HepG2 (cell line): Measurements from ENCODE around the gene ASAP2. TPM values are rescaled to one million over a fixed set of nuclear protein-coding genes. Genes with fewer than 3 reads are reported as not detected.

Experiments
- ATAC-seq: fragments of 200-7000 bp; cut with Tn5 transposase; 3 replicates; pipeline ENCODE4 v1.9.1; 2020; ENCODE audit warnings: mild to moderate bottlenecking, moderate library complexity
- BruUV-seq: library from RNA; stranded (reverse); fragments of 400-500 nt; replicated peaks from 2 replicates; lab custom pipeline; 2021; lab: Mats Ljungman, UMichigan
- CTCF ChIA-PET: fragments of 300-600 bp; formaldehyde crosslinking; extraction: SDS; loops from one replicate; lab custom pipeline; 2021; ENCODE audit warnings: low total read pairs, inconsistent platforms, low intra/inter-chr PET ratio; lab: Yijun Ruan, JAX
- POLR2A ChIA-PET: fragments of 350-600 bp; sonication (Branson Sonifier 250); formaldehyde crosslinking; loops from one replicate; lab custom pipeline; 2020; ENCODE audit warnings: antibody characterized with exemption, inconsistent platforms; lab: Yijun Ruan, JAX
- DNase-seq: peaks from one replicate; pipeline ENCODE4 v3.0.0-alpha.2; 2015; ENCODE audit warnings: low spot score
- FAIRE-seq: peaks from 3 replicates; lab custom pipeline; 2011; peaks lifted over from hg19 to GRCh38; lab: Jason Lieb, UNC
- H2AFZ ChIP-seq: one replicate; pipeline ENCODE4 v1.6.1; 2011; ENCODE audit warnings: low read length, inconsistent platforms
- H3K27ac ChIP-seq: fragments of 300-600 bp; 3 replicates; pipeline ENCODE4 v1.8.0; 2011; ENCODE audit warnings: mixed run types, mild to moderate bottlenecking, mixed read lengths, low read length, inconsistent platforms; ENCODE audit not compliant: insufficient read depth; ENCODE audit errors: extremely low read length
- H3K27me3 ChIP-seq, 2 experiments: fragments of 200-600 bp in 1 of 2; 2 replicates in 1 of 2; 3 replicates in 1 of 2; pipeline versions ENCODE4 v1.6.0 to v1.8.0; 2011; ENCODE audit warnings: low read length in 2 of 2, mild to moderate bottlenecking in 2 of 2, moderate library complexity in 2 of 2, inconsistent platforms in 1 of 2; ENCODE audit not compliant: insufficient read depth in 2 of 2, control insufficient read depth in 1 of 2
- H3K36me3 ChIP-seq, 2 experiments: fragments of 200-600 bp in 1 of 2; replicated peaks in 1 of 2; 2 replicates in 1 of 2; 3 replicates in 1 of 2; pipeline versions ENCODE4 v1.5.1 to v1.8.0; 2011; ENCODE audit warnings: low read length in 2 of 2, inconsistent platforms in 1 of 2; ENCODE audit not compliant: insufficient read depth in 2 of 2, control insufficient read depth in 1 of 2
- H3K4me1 ChIP-seq: 2 replicates; pipeline ENCODE4 v1.5.1; 2012; ENCODE audit warnings: low read length, inconsistent platforms; ENCODE audit not compliant: insufficient read depth
- H3K4me2 ChIP-seq: 2 replicates; pipeline ENCODE4 v1.6.0; 2011; ENCODE audit warnings: low read depth, low read length, inconsistent platforms
- H3K4me3 ChIP-seq, 3 experiments: fragments of 200-600 bp in 1 of 3; sonication (generic), shearing (Covaris generic) in 1 of 3; replicated peaks in 1 of 3; 2 replicates each; pipeline ENCODE4 v1.5.1; 2011 to 2016; ENCODE audit warnings: low read length in 3 of 3, inconsistent platforms in 2 of 3, low read depth in 2 of 3, mild to moderate bottlenecking in 2 of 3, control low read depth in 1 of 3, mixed read lengths in 1 of 3; ENCODE audit not compliant: insufficient read depth in 1 of 3
- H3K79me2 ChIP-seq: one replicate; pipeline ENCODE4 v1.6.1; 2011; ENCODE audit warnings: low read length, inconsistent platforms; ENCODE audit not compliant: insufficient read depth
- H3K9ac ChIP-seq: 2 replicates; pipeline ENCODE4 v1.6.0; 2011; ENCODE audit warnings: mild to moderate bottlenecking, low read depth, low read length, inconsistent platforms; ENCODE audit not compliant: insufficient read depth
- H3K9me3 ChIP-seq: 2 replicates; pipeline ENCODE4 v1.5.1; 2012; ENCODE audit warnings: mild to moderate bottlenecking, low read length
- H4K20me1 ChIP-seq: 2 replicates; pipeline ENCODE4 v1.6.0; 2011; ENCODE audit warnings: inconsistent platforms, mild to moderate bottlenecking, low read length, moderate library complexity; ENCODE audit not compliant: insufficient read depth
- ARNT ChIP-seq: fragments of 450-650 bp; IDR thresholded peaks from 2 replicates; pipeline ENCODE4 v1.6.1; 2017
- CEBPG ChIP-seq: IDR thresholded peaks from 2 replicates; pipeline ENCODE4 v1.6.1; 2016
- RBM39 ChIP-seq: fragments of 200-400 bp; formaldehyde crosslinking; IDR thresholded peaks from one replicate; pipeline ENCODE4 v1.6.1; 2018; ENCODE audit warnings: antibody characterized with exemption, mild to moderate bottlenecking, low read depth, low read length; ENCODE audit not compliant: poor library complexity, severe bottlenecking
- XBP1 ChIP-seq: sonication (generic); formaldehyde crosslinking; IDR thresholded peaks from 2 replicates; pipeline ENCODE4 v1.5.0; 2020; ENCODE audit warnings: missing genetic modification reagents
- ZHX2 ChIP-seq, 2 experiments: sonication (generic) in 1 of 2; formaldehyde crosslinking in 1 of 2; IDR thresholded peaks; 2 replicates each; pipeline versions ENCODE4 v1.6.1 to v1.9.0; 2014 to 2022; ENCODE audit warnings: antibody characterized with exemption in 1 of 2, borderline replicate concordance in 1 of 2, inconsistent platforms in 1 of 2, low read depth in 1 of 2, missing genetic modification reagents in 1 of 2
- ZMYM2 ChIP-seq: sonication (generic); formaldehyde crosslinking; IDR thresholded peaks from 2 replicates; pipeline ENCODE4 v1.8.0; 2022; ENCODE audit warnings: mild to moderate bottlenecking, missing genetic modification reagents
- ZNF253 ChIP-seq: sonication (generic); formaldehyde crosslinking; IDR thresholded peaks from 2 replicates; pipeline ENCODE4 v1.8.0; 2022; ENCODE audit warnings: mild to moderate bottlenecking, missing genetic modification reagents, borderline replicate concordance
- ZNF841 ChIP-seq: sonication (generic); formaldehyde crosslinking; IDR thresholded peaks from 2 replicates; pipeline ENCODE4 v1.8.1; 2023; ENCODE audit warnings: missing genetic modification reagents, borderline replicate concordance
- WGBS: methylation state at CpG from one replicate; pipeline ENCODE4 v1.1.6; 2017; ENCODE audit warnings: low lambda C conversion rate; 5-methylcytosine and 5-hydroxymethylcytosine counted together
- in situ Hi-C: cut with HindIII; loops from 2 replicates; pipeline ENCODE4 v1.10.0; 2017; ENCODE audit warnings: low pct_unique_long_range_greater_than_20kb; ENCODE audit not compliant: extremely low pct_ligation_motif_present
- intact Hi-C: fragments of 100-400 bp; cut with micrococcal nuclease; formaldehyde crosslinking; loops from one replicate; pipeline ENCODE4 v1.10.0; 2022; ENCODE audit not compliant: unreplicated experiment
- polyA plus RNA-seq, 8 experiments: library from polyadenylated mRNA; depleted of rRNA in 3 of 8; stranded (reverse) in 7 of 8; unstranded in 1 of 8; fragments of >200 nt; fragmentation: Illumina TruSeq in 4 of 8; extraction: Trizol in 4 of 8; gene quantifications; 2 replicates each; pipeline versions ENCODE4 v1.2.1 to v1.2.3, GENCODE V29; 2011 to 2016; ENCODE audit warnings: low read depth in 4 of 8, missing spikeins in 1 of 8, mixed read lengths in 1 of 8; ENCODE audit not compliant: insufficient read depth in 1 of 8
- total RNA-seq, 5 experiments: library from RNA; depleted of rRNA; stranded (reverse); fragments of >200 nt; fragmentation: Illumina TruSeq; extraction: Trizol; gene quantifications; 2 replicates each; pipeline ENCODE4 v1.2.3, GENCODE V29; 2016; ENCODE audit warnings: low read depth in 1 of 5
- TF ChIP-seq, protein P1 (sequence below): sonication (generic); formaldehyde crosslinking; IDR thresholded peaks from 2 replicates; pipeline ENCODE4 v1.4.0; 2020; ENCODE audit warnings: low read depth, mild to moderate bottlenecking, missing genetic modification reagents

Gene ASAP2
- total and polyA plus RNA-seq, 2 of the 13 experiments (the other 11 are each of a cell fraction or from before 2014, with no cell fraction given), result 7.3 to 22.3 TPM

- TF ChIP-seq ZHX2 (IDR thresholded peaks at IDR 0.05; ENCODE audit: low read depth), result no peak
- TF ChIP-seq ZHX2 (CRISPR knock-in tag; IDR thresholded peaks at IDR 0.05; ENCODE audit: borderline replicate concordance), result no peak
- no peak for TF ChIP-seq ARNT
- no peak for TF ChIP-seq ZNF841 (CRISPR knock-in tag)
Observed at GRCh38 chr2:9220201-9220600, 13.6 kb downstream of the ASAP2 start (continued).

- Histone ChIP-seq H3K4me1 (peaks cover 29% of the 10 kb centered on the region), H3K9me3 (no peaks in the 10 kb centered on the region), H3K4me2 (no peak overlapping the region), H3K9ac (no peak overlapping the region), H3K4me3 (no peak overlapping the region), H3K79me2 (peaks cover 64% of the 10 kb centered on the region), H3K36me3 (peaks cover 0 to 6% of the 10 kb centered on the region in 2 experiments; a peak in 3 of 5 replicates), H2AFZ (no peak overlapping the region), H3K27ac (no peak overlapping the region), H3K27me3 (no peaks in the 10 kb centered on the region), H4K20me1 (no peaks in the 10 kb centered on the region)
- DNase-seq (no peak), ATAC-seq (no peak), FAIRE-seq (peak; percentile 57)
- no TSS peak for BruUV-seq
- in situ Hi-C loops, result no loop called here
- 70% methylated on average over 1 of the region's 1 CpG for WGBS
- POLR2A ChIA-PET, result interaction anchor here (2.0 kb wide), 1 partner anchor 13 kb away, joined by 7 read pairs; no protein-coding TSS in a partner anchor
- CTCF ChIA-PET, result no interaction called here
- intact Hi-C loops, result no loop called here
- TF ChIP-seq XBP1 (CRISPR knock-in tag), result no peak
- TF ChIP-seq ZNF253 (CRISPR knock-in tag), result no peak
- peak; percentile 27; the same call in 1 of the 2 replicates for TF ChIP-seq CEBPG
- TF ChIP-seq, protein P1, sequence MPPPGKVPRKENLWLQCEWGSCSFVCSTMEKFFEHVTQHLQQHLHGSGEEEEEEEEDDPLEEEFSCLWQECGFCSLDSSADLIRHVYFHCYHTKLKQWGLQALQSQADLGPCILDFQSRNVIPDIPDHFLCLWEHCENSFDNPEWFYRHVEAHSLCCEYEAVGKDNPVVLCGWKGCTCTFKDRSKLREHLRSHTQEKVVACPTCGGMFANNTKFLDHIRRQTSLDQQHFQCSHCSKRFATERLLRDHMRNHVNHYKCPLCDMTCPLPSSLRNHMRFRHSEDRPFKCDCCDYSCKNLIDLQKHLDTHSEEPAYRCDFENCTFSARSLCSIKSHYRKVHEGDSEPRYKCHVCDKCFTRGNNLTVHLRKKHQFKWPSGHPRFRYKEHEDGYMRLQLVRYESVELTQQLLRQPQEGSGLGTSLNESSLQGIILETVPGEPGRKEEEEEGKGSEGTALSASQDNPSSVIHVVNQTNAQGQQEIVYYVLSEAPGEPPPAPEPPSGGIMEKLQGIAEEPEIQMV, result no peak
- TF ChIP-seq RBM39, result no peak
- no peak for TF ChIP-seq ZMYM2
Observed at GRCh38 chr2:9221223-9221622, 14.6 kb downstream of the ASAP2 start.
